Naive B cell (primary cell): ENCODE results near the gene MSANTD1. TPM values are rescaled to one million over a fixed set of nuclear protein-coding genes. Genes with fewer than 3 reads are reported as not detected.

Experiments used
- ATAC-seq, 2 donors: fragments of 150-1000 bp; cut with Tn5 transposase; 2 replicates each; pipeline ENCODE4 v1.10.0; 2021; ENCODE audit warnings: low read depth in 2 of 2, mild to moderate bottlenecking in 2 of 2, moderate library complexity in 2 of 2
- DNase-seq: peaks from one replicate; pipeline ENCODE4 v3.0.0; 2022
- H3K27ac Mint-ChIP-seq, 6 donors: one replicate each; pipeline ENCODE4 v1.8.0; 2020 to 2022; ENCODE audit warnings: mild to moderate bottlenecking in 6 of 6, mixed read lengths in 6 of 6, moderate library complexity in 5 of 6, inconsistent platforms in 2 of 6
- H3K27me3 Mint-ChIP-seq, 3 donors: one replicate each; pipeline ENCODE4 v1.8.0; 2021 to 2022; ENCODE audit warnings: mixed read lengths in 3 of 3, mild to moderate bottlenecking in 1 of 3
- H3K36me3 Mint-ChIP-seq, 2 donors: one replicate each; pipeline ENCODE4 v1.8.0; 2020 to 2022; ENCODE audit warnings: mixed read lengths in 2 of 2, inconsistent platforms in 1 of 2, mild to moderate bottlenecking in 1 of 2
- H3K4me1 Mint-ChIP-seq, 3 donors: one replicate each; pipeline ENCODE4 v1.8.0; 2020 to 2022; ENCODE audit warnings: mixed read lengths in 3 of 3, inconsistent platforms in 1 of 3, mild to moderate bottlenecking in 1 of 3, moderate library complexity in 1 of 3
- H3K4me3 Mint-ChIP-seq, 8 donors: one replicate each; pipeline ENCODE4 v1.8.0; 2020 to 2022; ENCODE audit warnings: mild to moderate bottlenecking in 8 of 8, mixed read lengths in 8 of 8, moderate library complexity in 8 of 8, inconsistent platforms in 2 of 8
- H3K9me3 Mint-ChIP-seq, 7 donors: one replicate each; pipeline ENCODE4 v1.8.0; 2020 to 2022; ENCODE audit warnings: mixed read lengths in 7 of 7, mild to moderate bottlenecking in 5 of 7, inconsistent platforms in 2 of 7, moderate library complexity in 1 of 7
- polyA plus RNA-seq, 6 donors: library from polyadenylated mRNA; unstranded; fragments of 300-500 nt; fragmentation: Illumina TruSeq; gene quantifications; one replicate each; pipeline ENCODE4 v1.2.3, GENCODE V29; 2021; ENCODE audit warnings: low read depth in 6 of 6

The MSANTD1 gene
- polyA plus RNA-seq, 6 donors from 2014 or later, result 0.12 to 0.14 TPM; not detected in 4

DNA sequence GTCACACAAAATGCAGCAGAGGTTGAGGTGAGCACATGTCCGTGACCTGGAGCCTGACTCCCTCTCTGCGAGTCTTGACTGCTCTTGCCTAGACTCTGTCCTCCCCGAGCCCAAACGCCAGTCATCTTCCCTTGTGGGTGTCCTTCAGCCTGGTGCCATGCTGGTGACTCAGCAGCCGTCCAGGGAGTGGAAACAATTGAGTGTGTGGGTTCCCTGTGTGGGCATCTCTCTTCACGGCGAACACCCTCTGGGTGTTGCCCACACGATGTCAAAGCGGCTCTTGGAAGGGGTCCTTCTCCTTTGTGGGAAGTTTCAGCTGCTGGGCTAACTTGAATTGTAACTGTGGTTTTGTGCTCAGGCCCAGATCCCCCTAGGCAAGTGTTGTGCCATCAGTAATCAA, 17.5 kb upstream of the MSANTD1 start:
- no peak overlapping the region for H3K4me3 Mint-ChIP-seq
- H3K27ac Mint-ChIP-seq, result peak overlapping the region in 2 of 6 donors; percentile 26 to 82
- H3K4me1 Mint-ChIP-seq, result peaks cover 0 to 13% (median 0%) of the 10 kb centered on the region in 3 donors
- H3K36me3 Mint-ChIP-seq, result peaks cover 19 to 37% of the 10 kb centered on the region in 2 donors
- no peak for ATAC-seq
- H3K27me3 Mint-ChIP-seq, result no peaks in the 10 kb centered on the region
- DNase-seq, result no peak
- no peaks in the 10 kb centered on the region for H3K9me3 Mint-ChIP-seq

DNA sequence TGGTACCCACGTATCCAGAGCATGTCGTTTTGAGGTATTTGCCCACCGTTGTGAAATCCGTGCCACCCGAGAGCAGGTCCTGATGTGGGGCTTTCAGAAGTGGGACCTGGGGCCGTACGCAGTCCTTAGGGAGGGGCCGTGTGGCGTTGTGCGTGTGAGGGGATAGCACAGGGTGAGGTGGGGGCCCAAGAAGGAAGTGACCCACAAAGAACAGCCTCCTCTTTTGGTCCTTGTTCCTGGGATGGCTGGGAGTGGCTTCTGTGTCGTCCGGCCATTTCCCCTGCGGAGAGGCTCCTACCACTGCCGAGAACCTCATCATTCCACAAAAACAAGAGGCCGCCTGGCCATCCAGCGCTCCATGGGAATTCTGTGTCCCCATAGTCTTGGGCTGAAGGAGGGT, 17.0 kb upstream of the MSANTD1 start:
- DNase-seq (no peak), ATAC-seq (no peak)
- H3K9me3 Mint-ChIP-seq, result no peaks in the 10 kb centered on the region
- H3K4me3 Mint-ChIP-seq, result no peak overlapping the region
- H3K27me3 Mint-ChIP-seq, result no peaks in the 10 kb centered on the region
- H3K36me3 Mint-ChIP-seq, result peaks cover 19 to 37% of the 10 kb centered on the region in 2 donors
- peak overlapping the region in 1 of 6 donors; percentile 26 for H3K27ac Mint-ChIP-seq
- peaks cover 0 to 13% (median 0%) of the 10 kb centered on the region in 3 donors for H3K4me1 Mint-ChIP-seq

DNA sequence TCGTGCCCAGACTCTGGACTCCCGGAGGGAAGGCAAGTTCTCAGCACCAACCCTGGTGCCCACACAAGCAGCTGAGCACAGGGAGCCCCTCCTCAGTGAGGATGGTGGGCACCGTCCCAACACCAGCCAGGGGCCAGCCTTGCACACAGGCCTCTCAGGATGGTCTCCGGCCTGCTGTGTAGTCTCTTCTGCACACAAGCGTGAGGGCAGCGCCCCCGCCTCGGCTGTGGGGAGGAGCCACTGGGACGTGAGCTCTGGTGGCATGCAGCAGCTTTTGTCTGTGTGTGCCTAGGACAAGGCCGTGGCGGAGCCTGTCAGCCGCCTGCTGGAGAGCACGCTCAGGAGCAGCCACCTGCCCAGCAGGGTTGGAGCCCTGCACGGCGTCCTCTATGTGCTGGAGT, 16.1 kb upstream of the MSANTD1 start:
- Mint-ChIP-seq H3K27ac (no peak overlapping the region), H3K4me3 (no peak overlapping the region), H3K36me3 (peaks cover 19 to 37% of the 10 kb centered on the region in 2 donors), H3K27me3 (no peaks in the 10 kb centered on the region), H3K4me1 (peaks cover 0 to 13% (median 0%) of the 10 kb centered on the region in 3 donors), H3K9me3 (no peaks in the 10 kb centered on the region)
- no peak for ATAC-seq
- DNase-seq, result no peak

DNA sequence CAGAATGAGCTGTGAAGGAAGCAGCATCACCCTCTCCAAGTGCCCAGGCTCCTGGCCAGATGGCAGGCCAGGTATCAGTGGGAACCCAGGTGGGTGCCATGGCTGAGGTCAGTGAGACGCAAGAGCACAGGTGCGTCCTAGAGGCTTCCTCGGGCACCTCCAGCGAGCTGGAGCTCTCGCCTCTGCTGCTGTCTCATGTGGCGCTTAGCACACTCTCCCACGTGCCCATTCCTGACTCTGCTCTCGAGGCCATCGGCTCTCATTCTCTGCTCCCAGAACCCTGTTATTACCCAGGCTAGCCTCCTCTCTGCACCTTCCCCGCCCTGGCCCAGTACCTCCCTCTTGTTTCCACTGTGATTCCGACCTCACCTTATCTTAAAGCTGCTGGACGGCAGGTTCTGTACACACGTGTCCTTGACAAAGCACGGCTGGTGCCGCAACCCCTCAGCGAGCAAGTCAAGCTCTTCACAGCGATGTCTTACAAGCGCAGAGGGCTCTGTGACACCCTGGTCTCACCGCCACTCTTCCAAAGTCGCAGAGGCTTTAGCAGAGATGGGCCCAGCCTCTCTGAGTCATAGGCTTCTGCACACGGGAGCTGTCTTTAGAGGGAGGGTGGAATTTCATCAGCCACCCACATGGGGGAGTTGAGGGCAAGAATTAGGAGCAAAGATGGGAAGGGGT, 15.4 kb upstream of the MSANTD1 start:
- ATAC-seq (no peak), DNase-seq (no peak)
- Mint-ChIP-seq H3K4me3 (peak overlapping the region in 1 of 8 donors; percentile 39), H3K9me3 (no peaks in the 10 kb centered on the region), H3K27me3 (no peaks in the 10 kb centered on the region), H3K36me3 (peaks cover 19 to 37% of the 10 kb centered on the region in 2 donors), H3K4me1 (peaks cover 0 to 13% (median 0%) of the 10 kb centered on the region in 3 donors), H3K27ac (peak overlapping the region in 2 of 6 donors; percentile 61 to 76)

DNA sequence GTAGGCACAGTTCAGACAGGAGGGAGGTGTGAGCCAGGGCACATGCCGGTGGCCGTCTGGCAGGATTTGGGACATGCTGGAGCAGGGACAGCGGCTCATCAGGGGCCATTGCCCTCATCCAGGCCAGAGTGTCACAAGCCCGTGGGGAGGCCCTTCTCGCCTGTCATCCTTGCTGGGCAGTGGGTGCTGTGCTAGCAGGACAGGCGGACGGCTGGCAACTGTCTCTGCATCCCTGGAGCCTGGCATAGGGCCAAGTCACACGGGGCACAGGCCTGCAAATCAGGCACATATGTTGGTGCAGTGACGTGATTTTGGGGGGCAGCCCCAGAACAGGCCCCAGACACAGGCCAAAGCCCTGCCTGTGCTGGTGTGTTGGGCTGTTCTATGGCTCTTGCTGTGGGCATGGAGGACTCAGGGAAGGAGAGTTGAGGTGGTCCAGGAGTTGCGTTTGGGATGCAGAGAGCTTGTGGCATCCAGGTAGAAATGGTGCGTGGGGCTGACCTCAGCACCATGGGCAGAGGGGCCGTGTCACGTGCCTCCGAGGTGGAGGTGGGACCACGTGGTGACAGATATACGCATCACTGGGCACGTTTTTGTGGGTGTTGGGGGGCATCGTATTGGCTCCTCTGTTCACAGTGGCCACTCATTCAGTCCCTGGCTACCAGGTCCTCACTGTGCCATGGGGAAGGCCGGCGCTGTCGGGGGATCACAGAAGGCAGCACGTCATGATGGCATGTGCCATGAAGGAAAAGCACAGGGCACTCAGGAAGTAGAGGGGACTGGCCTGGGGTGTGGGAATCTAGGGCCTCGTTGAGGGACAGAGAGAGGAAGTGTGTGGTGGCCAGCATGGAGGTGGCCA, 14.6 kb upstream of the MSANTD1 start:
- peaks cover 12 to 29% of the 10 kb centered on the region in 2 donors for H3K36me3 Mint-ChIP-seq
- no peaks in the 10 kb centered on the region for H3K9me3 Mint-ChIP-seq
- no peak for ATAC-seq
- H3K27ac Mint-ChIP-seq, result peak overlapping the region in 2 of 6 donors; percentile 86 to 94
- H3K4me3 Mint-ChIP-seq, result peak overlapping the region in 1 of 8 donors; percentile 18
- no peaks in the 10 kb centered on the region for H3K27me3 Mint-ChIP-seq
- H3K4me1 Mint-ChIP-seq, result peaks cover 0 to 8% (median 0%) of the 10 kb centered on the region in 3 donors
- no peak for DNase-seq

DNA sequence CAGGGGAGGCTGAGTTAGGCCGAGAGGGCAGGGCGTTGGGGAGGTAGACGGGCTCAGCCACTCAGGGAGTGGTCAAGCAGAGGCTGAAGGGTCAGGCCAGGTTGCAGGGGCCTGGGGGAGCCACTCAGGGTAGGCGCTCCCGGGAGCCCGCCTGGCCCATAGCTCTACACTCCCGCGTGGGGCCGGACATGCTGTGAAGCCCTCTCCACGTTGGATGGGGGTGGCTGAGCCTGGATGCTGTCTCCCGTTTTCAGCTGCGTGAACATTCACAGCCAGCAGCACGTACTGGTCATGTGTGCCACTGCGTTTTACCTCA, 14.0 kb upstream of the MSANTD1 start:
- Mint-ChIP-seq H3K9me3 (no peaks in the 10 kb centered on the region), H3K36me3 (peaks cover 9 to 24% of the 10 kb centered on the region in 2 donors), H3K27ac (peak overlapping the region in 2 of 6 donors; percentile 86 to 94), H3K27me3 (no peaks in the 10 kb centered on the region), H3K4me1 (peaks cover 0 to 8% (median 0%) of the 10 kb centered on the region in 3 donors), H3K4me3 (no peak overlapping the region)
- ATAC-seq (no peak), DNase-seq (no peak)

DNA sequence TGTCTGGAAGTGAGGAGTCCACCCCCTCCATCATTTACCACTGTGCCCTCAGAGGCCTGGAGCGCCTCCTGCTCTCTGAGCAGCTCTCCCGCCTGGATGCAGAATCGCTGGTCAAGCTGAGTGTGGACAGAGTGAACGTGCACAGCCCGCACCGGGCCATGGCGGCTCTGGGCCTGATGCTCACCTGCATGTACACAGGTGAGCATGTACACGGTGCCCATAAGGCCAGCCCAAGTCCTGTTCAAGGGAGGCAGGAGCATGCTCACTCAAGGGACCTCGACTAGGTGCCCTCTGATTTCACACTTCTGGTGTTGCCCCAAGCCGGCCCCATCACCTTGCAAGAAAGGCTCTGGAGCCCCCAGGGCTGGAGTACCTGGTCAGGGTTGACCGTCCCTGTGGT, 13.4 kb upstream of the MSANTD1 start:
- Mint-ChIP-seq H3K4me3 (no peak overlapping the region), H3K4me1 (peaks cover 0 to 8% (median 0%) of the 10 kb centered on the region in 3 donors), H3K27ac (peak overlapping the region in 1 of 6 donors; percentile 44), H3K9me3 (no peaks in the 10 kb centered on the region), H3K27me3 (no peaks in the 10 kb centered on the region), H3K36me3 (peaks cover 10 to 26% of the 10 kb centered on the region in 2 donors)
- DNase-seq (no peak), ATAC-seq (no peak)

DNA sequence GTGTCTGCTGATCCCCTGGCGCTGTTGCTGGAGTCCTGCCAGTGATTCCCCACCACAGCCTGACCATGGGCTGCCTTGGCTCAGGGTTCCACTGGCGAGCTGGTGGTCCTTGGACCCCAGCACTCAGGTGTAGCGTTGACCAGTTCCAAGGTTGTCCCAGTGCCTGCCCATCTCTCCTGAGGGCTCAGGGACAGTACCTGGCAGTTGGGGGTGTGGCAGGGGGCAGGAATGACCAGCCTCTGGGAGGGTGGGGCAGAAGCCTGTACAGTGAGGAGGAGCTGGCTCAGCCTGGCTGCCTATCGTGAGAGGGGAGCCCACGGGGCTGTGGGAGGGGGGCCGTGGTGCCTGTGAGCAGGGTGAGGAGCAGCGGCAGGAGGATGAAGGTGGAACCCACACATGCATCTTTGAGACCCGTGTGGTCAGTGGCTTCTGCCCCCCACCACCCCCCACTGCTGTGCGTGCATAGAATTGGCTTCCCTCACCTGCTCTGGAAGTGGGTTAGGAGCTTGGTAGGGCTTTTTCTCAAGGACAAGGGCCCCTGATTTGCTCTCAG, 12.6 kb upstream of the MSANTD1 start:
- Mint-ChIP-seq H3K9me3 (no peaks in the 10 kb centered on the region), H3K27ac (no peak overlapping the region), H3K27me3 (no peaks in the 10 kb centered on the region), H3K36me3 (peaks cover 9 to 30% of the 10 kb centered on the region in 2 donors), H3K4me3 (no peak overlapping the region), H3K4me1 (peaks cover 0 to 8% (median 0%) of the 10 kb centered on the region in 3 donors)
- ATAC-seq, result no peak
- DNase-seq, result no peak

DNA sequence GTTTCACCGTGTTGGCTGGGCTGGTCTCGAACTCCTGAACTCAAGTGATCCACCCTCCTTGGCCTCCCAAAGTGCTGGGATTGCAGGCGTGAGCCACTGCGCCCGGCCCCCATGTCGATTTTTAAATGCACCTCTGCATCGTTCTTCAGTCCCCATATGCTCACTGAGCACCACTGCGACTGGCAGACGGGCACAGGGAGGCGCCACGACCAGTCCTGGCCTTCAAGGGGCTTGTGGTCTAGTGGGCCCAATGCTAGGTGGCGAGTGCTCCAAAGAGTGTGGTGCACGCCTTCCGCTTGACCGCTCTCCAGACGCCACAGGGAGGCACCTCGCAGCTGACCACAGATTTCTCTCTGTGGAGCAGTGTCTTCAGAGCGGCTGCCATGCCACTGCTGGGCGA, 11.7 kb upstream of the MSANTD1 start:
- no peaks in the 10 kb centered on the region for H3K9me3 Mint-ChIP-seq
- H3K27ac Mint-ChIP-seq, result no peak overlapping the region
- peaks cover 3 to 22% of the 10 kb centered on the region in 2 donors for H3K36me3 Mint-ChIP-seq
- H3K27me3 Mint-ChIP-seq, result no peaks in the 10 kb centered on the region
- no peak overlapping the region for H3K4me3 Mint-ChIP-seq
- peaks cover 0 to 8% (median 0%) of the 10 kb centered on the region in 3 donors for H3K4me1 Mint-ChIP-seq
- ATAC-seq (no peak), DNase-seq (no peak)

DNA sequence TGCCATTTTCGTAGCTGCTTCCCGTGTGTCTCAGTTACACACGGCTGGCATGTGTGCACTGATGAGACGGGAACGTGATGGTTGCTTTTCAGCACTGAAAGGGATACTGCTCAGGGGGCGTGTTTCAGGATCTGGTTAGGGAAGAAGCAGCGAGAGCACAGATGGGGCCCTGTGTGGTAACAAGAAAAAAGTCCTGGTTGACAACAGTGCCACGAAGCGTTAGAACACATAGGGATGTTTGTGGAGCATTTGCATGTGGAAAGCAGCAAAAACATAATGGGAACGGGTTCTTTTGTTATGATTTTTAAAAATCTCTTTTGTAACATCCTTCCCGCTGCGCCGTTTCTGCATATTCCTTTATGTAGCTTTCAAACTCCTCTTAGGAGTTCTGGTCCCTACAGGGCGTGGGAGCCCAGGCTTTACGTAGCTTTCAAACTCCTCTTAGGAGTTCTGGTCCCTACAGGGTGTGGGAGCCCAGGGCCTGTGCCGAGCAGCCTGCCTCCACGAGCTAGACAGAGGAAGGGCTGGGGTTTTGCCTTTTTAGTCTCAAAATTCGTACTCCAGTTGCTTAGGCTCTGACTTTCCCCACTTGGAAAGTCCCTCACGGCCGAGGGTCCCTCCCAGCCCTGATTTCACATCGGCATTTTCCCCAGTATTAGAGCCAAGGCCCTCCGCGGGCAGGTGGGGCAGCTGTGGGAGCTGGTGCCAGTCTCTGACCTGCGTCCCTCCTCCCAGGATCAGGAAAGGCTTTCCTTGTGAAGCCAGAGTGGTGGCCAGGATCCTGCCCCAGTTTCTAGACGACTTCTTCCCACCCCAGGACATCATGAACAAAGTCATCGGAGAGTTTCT, 11.0 kb upstream of the MSANTD1 start:
- Mint-ChIP-seq H3K27me3 (no peaks in the 10 kb centered on the region), H3K36me3 (peaks cover 3 to 22% of the 10 kb centered on the region in 2 donors), H3K27ac (peak overlapping the region in 1 of 6 donors; percentile 76), H3K9me3 (no peaks in the 10 kb centered on the region), H3K4me1 (peaks cover 0 to 10% (median under 1%) of the 10 kb centered on the region in 3 donors), H3K4me3 (no peak overlapping the region)
- ATAC-seq, result no peak
- no peak for DNase-seq

DNA sequence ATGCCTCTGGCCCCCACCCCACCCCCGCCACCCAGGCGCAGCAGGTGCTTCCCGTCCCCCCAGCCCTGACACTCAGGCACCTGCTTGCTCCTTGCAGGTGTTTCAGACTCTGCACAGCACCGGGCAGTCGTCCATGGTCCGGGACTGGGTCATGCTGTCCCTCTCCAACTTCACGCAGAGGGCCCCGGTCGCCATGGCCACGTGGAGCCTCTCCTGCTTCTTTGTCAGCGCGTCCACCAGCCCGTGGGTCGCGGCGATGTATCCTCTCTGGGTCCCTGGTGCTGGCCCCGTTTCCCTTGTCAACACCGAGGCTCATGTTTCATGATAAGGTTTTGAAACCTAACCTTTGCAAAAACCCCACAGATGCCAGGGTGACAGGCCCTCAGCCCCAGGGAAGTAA, 10.2 kb upstream of the MSANTD1 start:
- H3K4me3 Mint-ChIP-seq, result no peak overlapping the region
- H3K27me3 Mint-ChIP-seq, result no peaks in the 10 kb centered on the region
- H3K27ac Mint-ChIP-seq, result peak overlapping the region in 1 of 6 donors; percentile 22
- no peak for DNase-seq
- no peak for ATAC-seq
- H3K4me1 Mint-ChIP-seq, result peaks cover 4 to 9% (median 8%) of the 10 kb centered on the region in 3 donors
- H3K9me3 Mint-ChIP-seq, result no peaks in the 10 kb centered on the region
- peaks cover 3 to 17% of the 10 kb centered on the region in 2 donors for H3K36me3 Mint-ChIP-seq

DNA sequence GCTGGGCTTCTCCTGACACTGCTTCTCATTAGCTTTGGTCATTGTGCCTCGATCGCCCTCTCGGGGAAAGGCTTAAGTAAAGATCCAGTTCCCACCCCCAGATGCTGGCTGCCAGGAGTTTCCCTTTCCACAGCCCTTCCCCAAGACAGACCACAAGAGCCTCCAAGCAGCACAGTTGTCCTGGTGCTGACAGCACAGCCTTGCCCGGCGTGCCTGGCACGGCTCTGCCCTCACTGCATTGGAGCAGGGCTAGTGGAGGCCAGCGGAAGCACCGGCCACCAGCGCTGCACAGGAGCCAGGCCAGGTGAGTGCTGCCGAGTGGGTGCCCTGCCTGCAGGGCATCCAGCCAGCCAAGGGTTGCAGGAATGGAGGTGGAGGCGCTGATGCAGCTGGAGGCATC, 9.7 kb upstream of the MSANTD1 start:
- Mint-ChIP-seq H3K4me1 (peaks cover 4 to 10% (median 7%) of the 10 kb centered on the region in 3 donors), H3K27ac (no peak overlapping the region), H3K9me3 (no peaks in the 10 kb centered on the region), H3K27me3 (no peaks in the 10 kb centered on the region), H3K36me3 (peaks cover 3 to 11% of the 10 kb centered on the region in 2 donors), H3K4me3 (no peak overlapping the region)
- ATAC-seq (no peak), DNase-seq (no peak)
